Upper lobe of right lung (tissue), 1 donor: Measurements from ENCODE around the gene LRAT. TPM values are rescaled to one million over a fixed set of nuclear protein-coding genes. Genes with fewer than 3 reads are reported as not detected.
A peak's percentile ranks its signal among the peaks of the same experiment; 100 is the strongest.

ENCODE experiments used
- ATAC-seq: fragments of 200-7000 bp; cut with Tn5 transposase; one replicate; pipeline ENCODE4 v1.9.1; 2020; ENCODE audit warnings: mild to moderate bottlenecking, moderate library complexity
- DNase-seq: peaks from one replicate; pipeline ENCODE4 v3.0.0-alpha.2; 2020
- H3K27ac ChIP-seq: fragments of 200-600 bp; one replicate; pipeline ENCODE4 v1.8.0; 2022
- H3K27me3 ChIP-seq: fragments of 200-600 bp; one replicate; pipeline ENCODE4 v1.8.0; 2022; ENCODE audit warnings: mild to moderate bottlenecking
- H3K36me3 ChIP-seq: fragments of 200-600 bp; one replicate; pipeline ENCODE4 v1.8.0; 2022
- H3K4me1 ChIP-seq: fragments of 200-600 bp; one replicate; pipeline ENCODE4 v1.8.0; 2022
- H3K4me3 ChIP-seq: fragments of 200-600 bp; one replicate; pipeline ENCODE4 v1.8.0; 2022; ENCODE audit warnings: mild to moderate bottlenecking
- H3K9me3 ChIP-seq: fragments of 200-600 bp; one replicate; pipeline ENCODE4 v1.8.0; 2022
- CTCF ChIP-seq: fragments of 200-600 bp; IDR thresholded peaks from one replicate; pipeline ENCODE4 v1.8.0; 2022; ENCODE audit warnings: antibody characterized with exemption
- intact Hi-C: fragments of 100-400 bp; cut with DNase I; formaldehyde crosslinking; loops from one replicate; pipeline ENCODE4 v1.11.0; 2022
- total RNA-seq: library from RNA; stranded (reverse); fragmentation: NEBNext Ultra II Directional; extraction: Animal tissue kit (Norgen Biotek cat#: 25700); gene quantifications from one replicate; pipeline ENCODE4 v1.2.1, GENCODE V29; 2021
- donor health status: DM: no; HTN: yes; CAD: no; lungs with severe emphysema.

LRAT gene
- total RNA-seq, 1 donor from 2014 or later: 1.1 TPM

DNA sequence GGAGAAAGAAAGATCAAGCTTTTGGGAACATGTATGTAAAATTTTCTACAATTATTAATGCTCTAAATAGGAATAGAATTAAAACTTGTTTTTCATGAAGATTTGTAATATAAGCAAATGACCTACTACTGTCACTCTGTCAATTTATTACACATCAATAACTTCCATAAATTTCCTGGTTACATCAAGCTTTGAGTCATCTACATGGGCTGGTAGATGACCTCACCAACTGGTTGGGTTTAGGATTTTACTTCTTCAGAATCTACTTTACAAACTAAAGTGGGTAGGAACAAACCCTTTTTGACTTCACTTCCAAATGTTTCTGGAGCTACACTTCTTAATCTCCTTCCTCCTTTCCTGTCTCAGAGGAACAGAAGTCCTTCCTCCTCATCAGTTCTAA, 12.0 kb upstream of the LRAT start:
- TF ChIP-seq CTCF: no peak
- Histone ChIP-seq H3K27me3 (peaks cover 6% of the 10 kb centered on the region), H3K4me3 (no peak overlapping the region), H3K4me1 (no peaks in the 10 kb centered on the region), H3K9me3 (no peaks in the 10 kb centered on the region), H3K36me3 (no peaks in the 10 kb centered on the region), H3K27ac (no peak overlapping the region)
- DNase-seq (no peak), ATAC-seq (no peak)
- intact Hi-C loops: no loop called here

GRCh38 chr4:154732669-154733068, 11.1 kb upstream of the LRAT start:
- Histone ChIP-seq H3K36me3 (no peaks in the 10 kb centered on the region), H3K9me3 (no peaks in the 10 kb centered on the region), H3K27ac (no peak overlapping the region), H3K4me3 (no peak overlapping the region), H3K27me3 (peaks cover 6% of the 10 kb centered on the region), H3K4me1 (no peaks in the 10 kb centered on the region)
- DNase-seq: no peak
- intact Hi-C loops: no loop called here
- TF ChIP-seq CTCF: no peak
- ATAC-seq: peak; percentile 70

- intact Hi-C loops: no loop called here
- DNase-seq (no peak), ATAC-seq (peak; percentile 52)
- Histone ChIP-seq H3K36me3 (no peaks in the 10 kb centered on the region), H3K9me3 (no peaks in the 10 kb centered on the region), H3K4me3 (no peak overlapping the region), H3K27me3 (peaks cover 19% of the 10 kb centered on the region), H3K27ac (no peak overlapping the region), H3K4me1 (no peaks in the 10 kb centered on the region)
- TF ChIP-seq CTCF: no peak
Measured at GRCh38 chr4:154736770-154737169, 7.0 kb upstream of the LRAT start.

DNA sequence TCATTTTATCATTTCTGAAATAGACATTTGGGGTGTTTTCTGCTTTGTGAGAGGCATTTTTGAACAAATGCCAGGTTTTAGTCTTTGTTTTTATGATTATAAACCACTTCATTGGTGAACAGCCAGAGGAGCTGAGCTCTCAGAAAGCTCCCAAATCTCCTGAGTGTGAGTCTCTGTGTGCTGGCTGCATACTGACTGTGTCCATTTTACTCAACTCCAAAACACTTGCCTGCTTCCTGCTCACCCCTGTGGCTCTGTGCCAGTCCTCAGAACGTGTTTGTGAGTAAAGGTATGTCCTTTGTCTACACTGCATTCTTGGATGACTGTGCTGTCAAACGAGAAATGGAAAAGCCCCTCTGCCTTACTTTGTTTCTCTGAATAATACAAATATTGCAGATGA, 5.4 kb upstream of the LRAT start:
- Histone ChIP-seq H3K27ac (no peak overlapping the region), H3K9me3 (no peaks in the 10 kb centered on the region), H3K36me3 (no peaks in the 10 kb centered on the region), H3K4me3 (no peak overlapping the region), H3K4me1 (peaks cover 13% of the 10 kb centered on the region), H3K27me3 (peaks cover 36% of the 10 kb centered on the region)
- TF ChIP-seq CTCF: no peak
- ATAC-seq (no peak), DNase-seq (no peak)
- intact Hi-C loops: no loop called here

DNA sequence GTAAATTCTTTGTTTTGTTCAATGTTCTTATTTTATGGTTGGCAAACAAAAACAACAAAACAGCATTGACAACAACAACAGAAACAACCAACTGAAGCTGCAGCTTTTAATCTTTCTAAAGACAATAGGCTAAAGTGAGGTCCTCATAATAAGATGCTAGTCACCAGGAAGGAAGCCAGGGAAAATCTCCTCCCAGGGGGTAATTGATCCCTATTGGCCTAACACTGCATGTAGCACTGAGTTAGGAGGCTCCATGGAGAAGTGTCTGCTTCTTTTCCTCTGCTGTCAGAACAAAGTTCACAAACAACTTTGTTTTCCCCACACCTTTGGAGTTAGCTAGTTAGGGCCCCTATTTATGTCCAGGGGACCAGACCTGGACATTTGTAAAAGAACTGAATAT, 4.7 kb upstream of the LRAT start:
- H3K27ac ChIP-seq: no peak overlapping the region
- DNase-seq: no peak
- intact Hi-C loops: no loop called here
- no peak for TF ChIP-seq CTCF
- no peaks in the 10 kb centered on the region for H3K36me3 ChIP-seq
- ATAC-seq: no peak
- no peaks in the 10 kb centered on the region for H3K9me3 ChIP-seq
- H3K4me3 ChIP-seq: no peak overlapping the region
- H3K27me3 ChIP-seq: peaks cover 35% of the 10 kb centered on the region
- peaks cover 20% of the 10 kb centered on the region for H3K4me1 ChIP-seq

DNA sequence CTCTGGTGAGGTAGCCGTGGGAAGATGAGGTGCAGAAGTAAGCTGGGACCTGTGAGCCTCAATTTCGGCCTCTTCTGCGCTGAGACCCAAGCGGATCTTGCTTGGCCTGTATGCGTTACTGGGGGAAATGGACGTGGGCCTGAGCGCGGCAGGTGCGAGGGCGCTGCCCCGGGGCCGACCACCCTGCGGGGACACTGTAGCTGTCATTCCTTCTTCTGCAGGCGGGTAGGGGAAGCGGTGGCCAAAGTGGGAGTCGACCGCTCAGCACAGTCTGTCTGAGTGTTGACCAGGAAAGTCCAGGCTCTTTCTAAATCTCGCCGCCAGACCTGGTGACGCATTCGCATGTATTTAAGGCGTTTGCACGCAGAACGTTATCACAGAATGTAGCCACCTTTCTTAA, 3.3 kb upstream of the LRAT start:
- no peak overlapping the region for H3K27ac ChIP-seq
- H3K4me3 ChIP-seq: no peak overlapping the region
- H3K36me3 ChIP-seq: no peaks in the 10 kb centered on the region
- peaks cover 49% of the 10 kb centered on the region for H3K27me3 ChIP-seq
- no peak for TF ChIP-seq CTCF
- no peaks in the 10 kb centered on the region for H3K9me3 ChIP-seq
- peaks cover 26% of the 10 kb centered on the region for H3K4me1 ChIP-seq
- ATAC-seq: no peak
- DNase-seq: no peak
- intact Hi-C loops: no loop called here
